BLaER1 (cell line): ENCODE measurements around the gene PCNX3.
A peak's percentile ranks its signal among the peaks of the same experiment; 100 is the strongest.
"Not testable (repeated sequence)": the region's sequence is repeated elsewhere in the genome, so short reads cannot be mapped to it uniquely, and the experiment has no call there.

ENCODE experiments used
- H3K27ac ChIP-seq: shearing (Covaris generic); formaldehyde crosslinking; 2 replicates; pipeline ENCODE4 v1.8.1; 2022
- H3K27me3 ChIP-seq: shearing (Covaris generic); formaldehyde crosslinking; 2 replicates; pipeline ENCODE4 v1.8.1; 2022
- H3K36me3 ChIP-seq: shearing (Covaris generic); formaldehyde crosslinking; 2 replicates; pipeline ENCODE4 v1.8.1; 2022
- H3K4me1 ChIP-seq: shearing (Covaris generic); formaldehyde crosslinking; 2 replicates; pipeline ENCODE4 v1.8.1; 2022
- H3K4me2 ChIP-seq: shearing (Covaris generic); formaldehyde crosslinking; 2 replicates; pipeline ENCODE4 v1.8.1; 2022
- H3K4me3 ChIP-seq: shearing (Covaris generic); formaldehyde crosslinking; 2 replicates; pipeline ENCODE4 v1.8.1; 2022
- H3K9ac ChIP-seq: shearing (Covaris generic); formaldehyde crosslinking; 2 replicates; pipeline ENCODE4 v1.8.1; 2022
- H3K9me3 ChIP-seq: shearing (Covaris generic); formaldehyde crosslinking; 2 replicates; pipeline ENCODE4 v1.8.1; 2022
- H4K20me1 ChIP-seq: shearing (Covaris generic); formaldehyde crosslinking; 2 replicates; pipeline ENCODE4 v1.8.1; 2022
- Cebpa-rat ChIP-seq: shearing (Covaris generic); IDR thresholded peaks from 2 replicates; pipeline ENCODE4 v1.8.1; 2022

PCNX3 gene

DNA sequence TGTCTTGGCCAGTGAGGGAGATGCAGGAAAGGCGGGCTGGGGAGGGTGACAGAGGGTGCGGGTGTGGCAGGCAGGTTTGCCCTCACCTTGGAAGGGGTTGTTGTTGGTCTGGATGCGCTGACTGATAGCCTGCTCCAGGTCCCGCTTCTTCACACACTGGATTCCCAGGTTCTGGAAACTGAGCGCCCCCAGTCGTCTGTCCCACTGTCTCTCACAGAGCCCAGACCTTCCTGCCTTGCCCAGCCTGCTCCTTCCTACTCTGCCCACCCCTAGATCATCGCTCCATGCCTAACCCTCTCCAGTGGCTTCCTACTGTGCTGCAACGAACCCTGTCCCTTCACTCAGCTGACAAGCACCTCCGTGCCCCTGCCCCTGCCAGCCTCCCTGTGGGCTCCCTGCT, 44.5 kb downstream of the PCNX3 start:
- Histone ChIP-seq H3K36me3 (peaks cover 67% of the 10 kb centered on the region), H3K9me3 (no peaks in the 10 kb centered on the region), H3K4me3 (no peak overlapping the region), H4K20me1 (peaks cover 53% of the 10 kb centered on the region), H3K27ac (no peak overlapping the region), H3K27me3 (no peaks in the 10 kb centered on the region), H3K9ac (no peak overlapping the region; the same call in 1 of the 2 replicates), H3K4me2 (no peak overlapping the region), H3K4me1 (peaks cover 33% of the 10 kb centered on the region)
- no peak for TF ChIP-seq Cebpa-rat

- peak overlapping the region; percentile 96 for H3K4me2 ChIP-seq
- H4K20me1 ChIP-seq = peaks cover 53% of the 10 kb centered on the region
- peaks cover 33% of the 10 kb centered on the region for H3K4me1 ChIP-seq
- H3K9ac ChIP-seq = peak overlapping the region; percentile 90
- peaks cover 58% of the 10 kb centered on the region for H3K36me3 ChIP-seq
- H3K9me3 ChIP-seq, H3K27ac ChIP-seq, H3K27me3 ChIP-seq: not testable (repeated sequence)
- 0 out of 2 replicates have a peak overlapping the region, but pooled peaks have one; percentile 95 for H3K4me3 ChIP-seq
These were observed 45.3 kb downstream of the PCNX3 start for GRCh38 chr11:65660908-65661307.

DNA sequence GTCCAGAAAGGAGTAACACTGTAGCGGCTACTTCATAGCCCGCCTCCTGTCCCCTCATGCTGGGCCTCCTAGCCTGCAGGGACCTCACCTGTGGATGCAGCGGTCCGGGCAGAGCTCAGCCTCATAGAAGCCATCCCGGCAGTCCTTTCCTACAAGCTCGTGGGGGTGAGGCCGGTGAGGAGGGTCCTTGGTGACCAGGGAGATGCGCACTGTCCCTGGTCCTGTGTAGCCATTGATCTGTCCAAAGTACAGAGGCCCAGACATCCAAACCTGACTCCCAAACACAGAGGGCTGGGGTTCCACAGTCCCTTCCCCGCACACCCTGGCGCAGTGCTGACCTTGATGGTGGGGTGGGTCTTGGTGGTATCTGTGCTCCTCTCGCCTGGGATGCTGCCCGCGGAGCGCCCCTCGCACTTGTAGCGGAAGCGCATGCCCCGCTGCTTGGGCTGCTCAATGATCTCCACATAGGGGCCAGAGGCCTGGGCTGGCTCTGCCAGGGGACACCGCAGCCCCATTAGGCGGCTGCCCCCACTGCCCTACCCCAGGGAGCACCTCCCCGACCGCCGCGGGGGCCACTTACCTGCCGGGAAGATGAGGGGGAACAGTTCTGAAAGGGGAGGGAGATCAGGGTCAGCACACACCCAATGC, 46.1 kb downstream of the PCNX3 start:
- Histone ChIP-seq H3K4me1 (peaks cover 33% of the 10 kb centered on the region), H4K20me1 (peaks cover 53% of the 10 kb centered on the region), H3K27me3 (no peaks in the 10 kb centered on the region), H3K4me3 (peak overlapping the region; percentile 95), H3K27ac (peak overlapping the region; percentile 93), H3K4me2 (peak overlapping the region; percentile 96), H3K9ac (peak overlapping the region; percentile 90), H3K36me3 (peaks cover 50% of the 10 kb centered on the region), H3K9me3 (no peaks in the 10 kb centered on the region)
- no peak for TF ChIP-seq Cebpa-rat

DNA sequence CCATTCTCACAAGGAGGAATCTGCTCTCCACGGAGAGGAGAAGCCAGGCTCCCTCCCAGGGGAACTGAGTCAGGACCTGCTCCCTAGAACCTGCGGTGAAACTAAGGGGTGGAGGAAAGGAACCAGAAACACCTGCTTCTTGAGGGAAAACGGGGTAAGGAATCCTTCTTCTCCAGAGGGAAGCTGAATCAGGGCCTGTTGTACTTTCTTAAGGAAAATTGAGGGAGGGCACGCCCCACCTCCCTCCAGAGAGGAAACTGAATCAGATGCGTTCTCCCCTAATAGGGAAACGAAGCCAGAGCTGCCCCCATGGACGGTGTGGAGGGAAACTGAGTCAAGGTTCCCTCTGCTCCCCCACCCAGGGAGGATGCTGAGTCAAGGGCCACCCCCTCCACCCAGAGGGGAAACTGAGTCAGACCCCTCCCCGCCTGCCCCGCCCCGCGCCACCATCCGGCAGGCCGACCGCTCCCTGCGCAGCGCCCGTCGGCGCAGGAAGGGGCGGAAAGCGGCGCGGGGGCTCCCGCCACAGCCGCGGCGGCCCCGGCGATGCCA, 46.7 kb downstream of the PCNX3 start:
- H3K9ac ChIP-seq = peak overlapping the region; percentile 90
- peaks cover 44% of the 10 kb centered on the region for H3K36me3 ChIP-seq
- no peaks in the 10 kb centered on the region for H3K27me3 ChIP-seq
- H3K27ac ChIP-seq = peak overlapping the region; percentile 93
- H3K9me3 ChIP-seq = no peaks in the 10 kb centered on the region
- H3K4me3 ChIP-seq = peak overlapping the region; percentile 95
- peaks cover 50% of the 10 kb centered on the region for H4K20me1 ChIP-seq
- H3K4me2 ChIP-seq = peak overlapping the region; percentile 96
- no peak for TF ChIP-seq Cebpa-rat
- H3K4me1 ChIP-seq = peaks cover 33% of the 10 kb centered on the region

GRCh38 chr11:65662799-65663638, 47.4 kb downstream of the PCNX3 start, which contains the start of gene RELA:
Gene RELA, minus strand, starts transcription at chr11:65662916. Its CDS starts 84 bp downstream, at chr11:65662832.
- H3K4me3 ChIP-seq = peak within 1 kb of the TSS; percentile 95
- peaks cover 33% of the 10 kb centered on the region for H3K4me1 ChIP-seq
- H3K4me2 ChIP-seq = peak within 1 kb of the TSS; percentile 96
- H3K27me3 ChIP-seq = no peaks in the 10 kb centered on the region
- no peaks in the 10 kb centered on the region for H3K9me3 ChIP-seq
- no peak for TF ChIP-seq Cebpa-rat
- H4K20me1 ChIP-seq = peaks cover 44% of the 10 kb centered on the region
- peak within 1 kb of the TSS; percentile 93 for H3K27ac ChIP-seq
- H3K9ac ChIP-seq = peak within 1 kb of the TSS; percentile 90
- peaks cover 37% of the 10 kb centered on the region for H3K36me3 ChIP-seq

GRCh38 chr11:65663639-65664200, 48.1 kb downstream of the PCNX3 start:
- peaks cover 33% of the 10 kb centered on the region for H3K4me1 ChIP-seq
- no peak for TF ChIP-seq Cebpa-rat
- H3K27ac ChIP-seq = peak overlapping the region; percentile 93
- H4K20me1 ChIP-seq = peaks cover 37% of the 10 kb centered on the region
- peaks cover 30% of the 10 kb centered on the region for H3K36me3 ChIP-seq
- peak overlapping the region; percentile 90 for H3K9ac ChIP-seq
- H3K4me2 ChIP-seq = peak overlapping the region; percentile 93
- H3K27me3 ChIP-seq = no peaks in the 10 kb centered on the region
- no peaks in the 10 kb centered on the region for H3K9me3 ChIP-seq
- H3K4me3 ChIP-seq = peak overlapping the region; percentile 95

DNA sequence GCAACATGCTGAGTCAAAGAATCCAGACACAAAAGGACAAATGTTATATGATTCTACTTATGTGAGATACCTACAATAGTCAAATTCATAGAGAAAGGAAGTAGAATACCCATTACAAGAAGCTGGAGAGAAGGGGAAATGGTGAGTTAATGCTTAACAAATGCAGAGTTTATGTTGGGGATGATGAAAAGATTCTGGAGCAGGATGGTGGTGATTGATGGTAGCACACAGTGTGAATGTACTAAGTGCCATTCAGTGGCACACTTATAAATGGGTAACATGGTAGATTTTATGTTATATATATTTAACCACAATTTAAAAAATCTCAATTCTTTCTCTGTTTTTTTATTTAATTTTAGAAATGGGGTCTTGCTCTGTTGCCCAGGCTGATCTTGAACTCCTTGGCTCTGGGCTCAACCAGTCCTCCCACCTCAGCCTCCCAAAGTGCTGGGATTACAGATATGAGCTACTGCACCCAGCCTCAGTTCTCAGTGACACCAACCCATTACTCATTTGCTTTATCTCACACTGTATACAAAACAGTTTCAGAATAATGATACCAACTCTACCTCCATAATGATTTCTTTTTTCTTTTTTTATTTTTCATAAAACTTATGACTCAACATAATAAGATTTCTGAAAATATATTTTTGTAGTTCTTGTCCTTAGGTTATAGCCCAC, 56.7 kb downstream of the PCNX3 start:
- no peak overlapping the region for H3K4me3 ChIP-seq
- no peaks in the 10 kb centered on the region for H3K9me3 ChIP-seq
- no peaks in the 10 kb centered on the region for H3K27me3 ChIP-seq
- no peak for TF ChIP-seq Cebpa-rat
- no peaks in the 10 kb centered on the region for H3K4me1 ChIP-seq
- no peaks in the 10 kb centered on the region for H3K36me3 ChIP-seq
- H3K9ac ChIP-seq = no peak overlapping the region
- H3K4me2 ChIP-seq = no peak overlapping the region
- H4K20me1 ChIP-seq = no peaks in the 10 kb centered on the region
- H3K27ac ChIP-seq = no peak overlapping the region

DNA sequence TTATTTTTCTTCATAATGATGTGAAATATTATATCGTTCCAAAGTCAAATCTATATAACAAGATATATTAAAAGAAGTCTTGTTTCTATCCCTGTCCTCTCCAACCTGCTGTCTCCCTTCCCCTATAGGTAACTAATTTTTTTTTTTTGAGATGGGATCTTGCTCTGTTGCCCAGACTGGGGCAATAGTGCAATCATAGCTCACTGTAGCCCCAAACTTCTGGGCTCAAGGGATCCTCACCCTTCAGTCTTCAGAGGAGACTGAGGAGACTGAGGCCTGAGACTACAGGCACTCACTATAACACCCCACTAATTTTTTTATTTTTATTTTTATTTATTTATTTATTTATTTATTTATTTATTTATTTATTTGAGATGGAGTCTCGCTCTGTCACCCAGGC, 57.4 kb downstream of the PCNX3 start:
- no peaks in the 10 kb centered on the region for H3K27me3 ChIP-seq
- no peak overlapping the region for H3K4me3 ChIP-seq
- no peak overlapping the region for H3K9ac ChIP-seq
- no peaks in the 10 kb centered on the region for H4K20me1 ChIP-seq
- H3K4me1 ChIP-seq = no peaks in the 10 kb centered on the region
- no peak overlapping the region for H3K4me2 ChIP-seq
- no peak overlapping the region for H3K27ac ChIP-seq
- no peak for TF ChIP-seq Cebpa-rat
- no peaks in the 10 kb centered on the region for H3K9me3 ChIP-seq
- no peaks in the 10 kb centered on the region for H3K36me3 ChIP-seq

- H3K27me3 ChIP-seq = no peaks in the 10 kb centered on the region
- peaks cover 29% of the 10 kb centered on the region for H3K4me1 ChIP-seq
- no peak overlapping the region for H3K27ac ChIP-seq
- H3K4me3 ChIP-seq = no peak overlapping the region
- H3K36me3 ChIP-seq = no peaks in the 10 kb centered on the region
- TF ChIP-seq Cebpa-rat = no peak
- no peaks in the 10 kb centered on the region for H4K20me1 ChIP-seq
- H3K9ac ChIP-seq = no peak overlapping the region
- H3K4me2 ChIP-seq = peak overlapping the region; percentile 40
- no peaks in the 10 kb centered on the region for H3K9me3 ChIP-seq
These were observed 64.7 kb downstream of the PCNX3 start for GRCh38 chr11:65680192-65680743.

GRCh38 chr11:65683480-65683879, 67.9 kb downstream of the PCNX3 start:
- H3K27ac ChIP-seq = not testable (repeated sequence)

More at GRCh38 chr11:65683480-65683879, 67.9 kb downstream of the PCNX3 start:
- not testable (repeated sequence) for H3K36me3 ChIP-seq, H3K27me3 ChIP-seq, H3K4me2 ChIP-seq, H4K20me1 ChIP-seq, H3K9ac ChIP-seq, H3K9me3 ChIP-seq, H3K4me3 ChIP-seq
- H3K4me1 ChIP-seq = peaks cover 29% of the 10 kb centered on the region
